HG03565 (cell line): ENCODE results near the gene PEF1.

Source experiments
- ATAC-seq: cut with Tn5 transposase; IDR thresholded peaks from one replicate; pipeline ENCODE4 v1.9.1; 2021; ENCODE audit warnings: mild to moderate bottlenecking, moderate library complexity; ENCODE audit not compliant: unreplicated experiment

PEF1 gene

DNA sequence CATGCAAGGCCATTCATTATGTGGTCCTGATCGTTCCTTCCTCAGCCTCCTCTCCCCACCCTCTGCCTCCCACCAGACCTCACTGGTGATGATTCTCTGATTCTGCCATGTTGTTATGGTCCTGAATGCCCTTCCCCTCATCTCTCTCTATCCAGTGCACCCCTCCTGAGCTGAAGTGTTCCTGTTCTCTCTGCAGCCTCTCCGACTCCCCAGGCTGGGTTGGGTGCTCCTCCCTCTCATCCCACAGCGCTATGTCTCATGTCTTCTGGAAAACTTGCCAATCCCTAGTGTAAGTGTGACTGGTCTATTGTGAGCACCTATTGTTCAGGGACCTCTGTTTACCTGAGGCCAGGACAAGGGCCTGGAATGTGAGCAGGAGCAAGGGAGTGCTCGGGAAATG, 11.1 kb upstream of the PEF1 start:
- no peak for ATAC-seq

DNA sequence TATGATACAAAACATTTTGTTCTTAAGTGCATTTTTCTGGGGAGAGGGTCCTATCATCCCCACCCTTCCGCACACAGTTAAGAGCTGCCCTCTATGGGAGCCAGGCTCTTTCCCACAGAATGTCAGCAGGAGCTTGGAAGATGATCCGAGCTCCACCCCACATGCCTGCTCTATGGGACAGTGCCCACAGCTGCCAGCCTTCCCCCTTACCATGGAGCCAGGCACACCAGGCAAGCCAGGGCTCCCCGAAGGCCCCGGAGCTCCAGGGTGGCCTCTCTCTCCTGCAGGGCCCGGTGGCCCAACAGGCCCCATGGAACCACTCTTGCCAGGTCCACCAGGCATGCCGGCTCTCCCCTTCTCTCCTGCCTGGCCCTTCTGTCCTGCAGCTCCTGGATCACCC, 10.4 kb upstream of the PEF1 start:
- ATAC-seq: no peak

DNA sequence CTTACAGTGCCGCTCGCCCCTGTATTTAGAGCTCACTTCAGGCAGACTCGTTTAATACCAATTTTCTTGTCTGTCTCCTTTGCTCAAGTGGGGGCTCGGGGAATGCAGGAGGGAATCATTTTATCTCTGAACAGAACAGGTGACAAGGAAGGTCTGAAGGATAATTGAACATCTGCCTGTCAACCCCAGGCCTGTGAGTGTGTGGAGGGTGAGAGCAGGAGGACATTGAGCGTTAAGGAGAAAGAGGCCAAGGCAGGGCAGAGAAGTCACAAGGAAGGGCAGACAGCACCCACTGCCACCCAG, 9.7 kb upstream of the PEF1 start:
- ATAC-seq: no peak

DNA sequence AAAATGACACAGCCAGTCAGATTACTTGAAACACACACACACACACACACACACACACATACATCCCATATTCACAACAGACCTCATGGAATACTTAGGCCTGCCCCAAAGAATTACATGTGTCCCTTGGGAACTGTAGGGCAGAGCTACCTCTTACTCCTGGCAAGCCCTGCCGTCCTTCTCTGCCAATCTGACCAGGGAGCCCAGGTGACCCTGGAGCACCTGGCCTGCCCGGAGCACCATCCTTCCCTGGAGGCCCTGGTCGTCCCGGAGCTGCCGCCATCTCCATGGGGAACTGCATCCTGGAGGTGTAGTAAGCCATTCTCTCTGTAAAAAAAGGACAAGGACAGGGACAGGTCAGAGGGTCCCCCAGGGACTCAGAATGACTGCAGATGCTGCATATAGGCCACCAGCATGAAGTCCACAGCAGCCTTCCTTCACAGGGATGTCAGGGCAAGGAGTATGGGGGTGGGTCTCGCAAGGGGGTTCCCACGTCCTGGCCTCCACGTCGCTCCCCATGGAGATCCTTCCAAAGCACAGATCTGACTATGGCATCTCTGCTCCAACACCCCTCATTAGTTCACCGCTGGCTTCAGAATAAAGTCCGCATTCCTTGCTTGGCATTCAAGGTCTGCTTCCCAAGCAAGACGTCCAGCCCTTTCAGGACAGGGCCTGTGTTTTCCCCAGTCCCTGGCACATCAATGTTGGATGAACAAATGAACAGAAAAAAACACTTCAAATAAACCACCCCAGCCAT, 9.2 kb upstream of the PEF1 start:
- ATAC-seq: no peak

DNA sequence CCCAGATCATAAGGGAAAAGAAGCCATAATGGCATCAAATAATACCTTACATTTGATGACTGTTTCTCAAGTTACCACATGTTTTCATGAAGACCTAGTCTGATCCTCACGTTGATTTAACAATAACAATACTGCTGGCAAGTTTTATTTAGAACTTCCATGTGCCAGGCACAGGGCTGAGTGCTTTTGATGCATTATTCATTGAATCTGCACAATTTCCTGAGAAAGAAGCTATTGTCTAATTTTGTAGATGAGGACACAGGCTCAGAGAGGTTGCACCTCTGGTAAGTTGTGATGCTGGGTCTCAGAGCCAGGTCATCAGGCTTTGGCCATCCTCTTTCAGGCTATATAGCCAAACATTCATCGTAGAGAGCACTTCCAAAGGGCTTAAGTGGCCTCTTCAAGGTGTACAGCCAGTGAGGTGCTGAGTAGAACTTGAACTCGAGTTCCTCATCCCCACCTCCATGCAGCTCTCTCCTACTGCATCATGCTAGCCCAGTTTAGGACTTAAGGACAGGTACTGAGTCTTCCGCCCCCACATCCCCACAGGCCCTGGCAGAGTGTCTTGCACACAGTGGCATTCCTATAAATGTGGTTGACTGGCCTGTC, 8.3 kb upstream of the PEF1 start:
- no peak for ATAC-seq

DNA sequence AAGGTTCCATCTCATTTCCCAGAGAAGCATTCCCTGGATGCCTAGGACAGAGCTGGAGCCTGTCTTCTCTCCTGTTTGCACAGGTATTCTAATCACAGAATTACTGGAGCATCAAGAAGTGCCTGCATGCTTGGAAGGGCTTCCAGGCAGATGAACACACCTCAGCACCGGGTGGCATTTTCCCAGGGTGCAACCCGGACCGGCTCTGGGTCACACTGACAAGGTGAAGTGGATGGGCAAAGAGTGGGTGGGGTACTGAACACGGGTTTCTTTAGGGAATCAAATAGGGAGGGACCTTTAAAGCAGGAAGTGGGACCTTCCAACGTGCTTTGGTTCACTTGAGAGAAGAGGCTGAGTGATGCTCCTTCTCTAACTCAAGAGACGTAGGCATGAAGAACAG, 7.1 kb upstream of the PEF1 start:
- ATAC-seq: no peak

DNA sequence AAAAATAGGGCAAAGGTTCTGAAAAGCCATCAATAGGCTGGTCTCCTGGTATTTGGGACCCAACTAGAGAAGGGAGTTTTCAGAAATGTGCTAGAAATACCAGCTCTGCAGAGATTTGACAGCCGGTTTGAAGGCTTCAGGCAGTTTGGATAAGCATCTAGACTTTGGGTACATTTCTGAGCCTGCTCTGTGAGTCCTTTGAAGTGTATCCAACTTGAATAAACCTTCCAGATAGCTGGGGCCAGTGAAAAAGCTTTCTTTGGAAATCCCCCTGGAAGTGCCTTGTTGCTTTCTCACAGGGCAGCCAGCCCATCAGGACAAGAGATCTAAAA, 6.4 kb upstream of the PEF1 start:
- no peak for ATAC-seq

DNA sequence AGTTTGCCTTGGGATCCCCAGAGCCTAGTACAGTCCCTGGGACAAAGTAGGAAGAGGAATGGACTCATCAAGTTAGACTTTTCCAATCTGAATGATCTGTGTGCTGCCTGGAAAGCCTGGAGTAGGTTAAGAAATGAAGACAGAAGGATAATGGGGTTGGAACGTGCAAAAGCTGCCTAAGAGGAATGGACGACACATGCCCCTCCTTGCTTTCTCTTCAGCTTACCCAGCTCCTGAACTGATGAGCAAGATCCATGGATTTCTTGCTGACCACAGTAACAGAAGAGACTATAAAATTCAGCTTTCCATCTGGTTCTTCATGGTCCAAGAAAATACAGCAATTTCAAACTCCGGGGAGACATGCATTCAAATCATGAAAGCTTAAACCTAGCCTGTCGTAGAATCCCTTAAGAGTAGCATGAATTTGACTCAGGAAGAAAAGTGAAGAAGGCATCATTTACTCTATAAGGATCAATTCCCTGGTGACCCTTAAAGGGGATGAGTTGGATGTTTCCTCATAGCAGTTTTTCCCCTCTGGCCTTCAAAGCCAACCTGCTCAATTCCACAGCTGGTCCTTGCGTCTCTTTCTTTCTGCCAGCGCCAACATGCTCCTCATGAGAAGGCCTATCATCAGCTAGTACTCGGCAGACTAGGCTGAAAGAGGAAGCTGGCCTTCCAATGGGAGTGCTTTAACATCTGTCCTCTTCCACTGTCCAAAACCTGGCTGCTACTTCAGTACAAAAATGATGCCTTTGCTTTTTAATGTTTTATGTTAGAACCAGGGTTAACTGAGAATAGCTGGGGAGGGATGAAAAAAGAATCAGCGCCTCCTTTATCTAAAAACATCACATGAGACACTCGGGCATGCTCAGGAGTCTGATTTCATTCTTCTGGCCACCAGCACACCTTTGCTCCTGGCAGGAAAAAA, 5.7 kb upstream of the PEF1 start:
- no peak for ATAC-seq

DNA sequence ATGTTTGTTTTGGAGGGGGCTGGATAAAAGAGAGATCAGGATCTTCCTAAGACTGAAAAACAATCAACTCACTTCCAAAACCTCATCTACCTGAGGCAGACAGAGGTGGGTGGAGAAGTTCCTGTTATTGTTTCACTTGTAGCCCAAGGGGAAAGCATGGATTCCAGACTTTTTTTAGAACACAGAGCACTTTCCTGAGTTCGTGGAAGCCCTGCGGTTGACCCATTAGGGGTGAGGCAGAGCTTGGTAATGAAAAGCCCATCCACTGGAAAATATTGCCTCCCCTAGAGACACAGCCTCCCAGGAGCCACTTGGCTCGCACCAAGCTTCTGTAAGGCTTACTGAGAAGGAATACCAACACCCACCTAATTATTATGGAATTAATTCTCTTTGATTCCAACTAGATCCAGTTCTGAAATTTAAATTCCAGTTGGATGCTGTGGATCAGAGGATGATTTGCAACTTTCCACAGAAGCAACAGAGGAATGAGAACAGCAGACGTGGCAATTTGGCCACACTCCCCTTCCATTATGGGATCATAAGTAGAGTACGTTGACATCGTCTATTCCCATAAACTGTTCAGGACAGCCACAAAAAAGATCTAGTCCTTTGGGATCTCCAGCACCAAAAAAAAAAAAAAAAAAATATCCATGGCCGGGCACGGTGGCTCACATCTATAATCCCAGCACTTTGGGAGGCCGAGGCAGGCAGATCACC, 4.1 kb upstream of the PEF1 start:
- ATAC-seq: no peak

DNA sequence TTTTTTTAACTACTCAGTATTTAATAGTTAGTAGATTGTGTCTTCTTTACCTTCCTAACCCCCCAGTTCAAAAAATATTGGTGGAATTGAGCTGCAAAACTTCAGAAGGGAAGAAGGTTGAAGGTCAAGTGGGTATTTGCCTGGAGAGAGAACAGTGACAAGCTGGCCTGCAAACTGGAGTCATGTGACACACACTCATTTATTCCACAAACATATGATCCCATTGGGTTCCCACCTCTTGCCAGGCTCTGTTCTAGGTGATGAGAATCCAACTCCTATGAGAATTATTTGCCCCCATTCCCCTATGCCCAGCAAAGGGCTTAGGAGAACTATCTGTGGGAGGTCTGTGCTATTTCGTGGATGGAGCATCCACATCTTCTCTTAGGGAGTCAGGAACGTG, 3.5 kb upstream of the PEF1 start:
- no peak for ATAC-seq

DNA sequence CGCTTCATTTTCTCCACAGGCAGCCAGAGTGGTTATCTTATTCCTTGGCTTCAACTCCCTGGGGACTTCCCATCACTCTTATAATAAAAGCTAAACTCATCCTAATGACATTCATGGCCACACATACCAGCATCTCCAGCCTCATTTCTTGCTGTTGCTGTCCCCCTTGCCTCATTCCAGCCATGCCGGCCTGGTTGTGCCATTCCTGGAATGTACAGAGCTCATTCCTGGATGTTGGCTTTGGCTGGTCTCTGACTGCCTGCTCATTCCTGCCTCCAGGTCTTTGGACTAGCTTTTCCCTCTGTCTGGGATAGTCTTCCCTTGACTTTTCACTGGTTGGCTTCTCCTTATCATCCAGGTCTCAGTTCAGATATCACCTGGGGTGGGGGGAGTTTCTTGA, 2.4 kb upstream of the PEF1 start:
- no peak for ATAC-seq

DNA sequence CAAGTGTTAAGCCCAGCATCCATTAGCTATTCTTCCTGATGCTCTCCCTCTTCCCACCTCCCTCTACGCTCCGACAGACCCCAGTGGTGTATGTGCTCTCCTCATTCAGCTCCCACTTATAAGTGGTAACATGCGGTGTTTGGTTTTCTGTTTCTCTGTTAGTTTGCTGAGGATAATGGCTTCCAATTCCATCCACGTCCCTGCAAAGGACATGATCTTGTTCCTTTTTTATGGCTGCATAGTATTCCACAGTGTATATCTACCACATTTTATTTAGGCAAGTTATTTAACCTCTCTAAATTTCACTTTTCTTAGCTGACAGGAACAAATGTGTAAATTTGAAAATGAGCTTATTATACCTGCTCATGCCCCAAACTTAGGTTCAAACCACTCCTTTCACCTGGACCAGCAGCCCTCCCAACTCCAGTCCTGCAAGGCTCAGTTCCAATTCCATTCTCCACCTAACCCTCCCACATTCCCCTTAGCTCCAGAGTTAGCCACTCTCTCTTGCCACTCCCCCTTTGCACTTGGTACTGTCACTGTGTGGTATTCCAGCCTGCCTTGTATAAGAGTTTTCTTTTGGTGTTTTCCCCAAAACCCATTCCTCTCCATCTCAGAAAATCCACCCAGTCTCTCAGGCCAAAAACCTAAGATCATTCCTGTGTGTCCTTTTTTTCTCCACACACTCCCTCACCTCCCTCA, 1.7 kb upstream of the PEF1 start:
- no peak for ATAC-seq

DNA sequence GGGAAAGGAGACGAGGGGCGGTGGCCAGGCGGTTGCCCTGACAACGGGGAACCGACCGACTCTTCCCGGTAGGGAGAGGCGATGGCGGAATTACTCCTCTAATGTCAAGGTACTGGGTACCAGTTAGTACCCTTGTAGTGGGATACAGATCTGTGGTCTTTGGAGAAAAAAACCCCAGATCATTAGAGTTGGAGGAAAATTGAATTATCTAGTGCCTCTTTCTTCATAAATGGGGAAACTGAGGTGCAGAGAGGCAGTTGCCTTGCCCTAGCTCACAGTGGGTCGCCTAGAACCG, 545 bp upstream of the PEF1 start:
- no peak for ATAC-seq

DNA sequence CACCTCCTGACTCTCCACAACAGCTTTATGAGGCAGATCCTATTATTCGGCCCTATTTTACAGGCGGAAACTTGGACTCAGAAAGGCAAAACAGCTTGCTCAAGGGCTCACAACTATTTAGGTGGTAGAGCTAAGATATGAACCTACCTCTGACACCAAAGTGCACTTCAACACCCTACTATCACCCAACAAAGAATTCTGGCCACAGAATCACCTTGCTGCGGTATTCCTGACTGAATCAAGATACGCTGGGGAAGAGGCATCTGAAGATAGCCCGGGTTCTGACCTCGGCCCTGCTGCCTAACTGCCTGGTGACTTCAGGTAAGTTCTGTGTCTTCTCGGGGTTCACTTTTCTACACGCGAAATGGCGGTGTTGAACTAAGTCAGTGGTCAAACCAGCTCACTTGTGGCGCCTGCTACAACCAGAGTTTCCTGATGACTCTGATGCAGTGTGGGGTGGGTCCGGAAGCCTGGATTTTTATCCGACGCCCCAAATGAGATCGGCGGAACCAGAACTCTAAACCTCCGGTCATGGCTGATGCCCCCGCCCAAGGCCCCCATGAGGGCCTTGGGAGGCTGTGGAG, 608 bp downstream of the PEF1 start:
- ATAC-seq: no peak

DNA sequence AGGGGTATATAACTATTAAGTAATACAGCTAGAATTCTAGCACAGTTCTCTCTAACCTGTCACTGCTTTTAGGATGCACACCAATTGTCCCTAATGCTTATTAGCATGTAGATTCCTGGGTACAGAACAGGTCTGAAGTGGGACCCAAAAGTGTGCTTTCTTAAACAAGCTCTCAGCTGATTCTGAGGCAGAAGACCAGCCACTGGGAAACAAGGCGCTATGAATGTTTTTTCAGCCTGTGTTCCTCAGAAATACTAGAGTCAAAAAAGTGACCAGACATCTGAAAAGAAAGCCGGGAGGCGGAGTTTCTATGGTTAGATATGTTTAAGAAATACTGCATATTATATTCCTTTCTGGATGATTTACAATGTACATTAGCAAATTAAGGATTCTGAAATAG, 1.8 kb downstream of the PEF1 start:
- no peak for ATAC-seq

DNA sequence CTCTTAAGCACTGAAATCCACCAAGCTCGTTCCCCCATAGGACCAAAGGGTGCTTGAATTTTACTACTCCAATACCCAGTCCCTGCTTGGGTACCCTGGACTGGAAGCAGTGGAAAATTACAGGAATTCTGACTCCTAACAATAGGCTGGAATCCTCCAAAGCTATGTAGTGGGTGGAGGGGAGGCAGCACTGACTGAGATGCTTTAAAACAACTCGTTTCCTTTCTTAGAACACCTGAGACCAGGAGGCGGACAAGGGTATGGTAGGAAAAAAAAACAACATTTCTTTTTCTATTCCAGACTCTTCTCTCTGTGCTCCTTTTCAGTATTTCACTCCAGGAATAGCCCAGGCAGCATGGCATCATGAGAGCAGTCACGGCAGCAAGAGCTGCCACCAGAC, 2.3 kb downstream of the PEF1 start:
- ATAC-seq: no peak

DNA sequence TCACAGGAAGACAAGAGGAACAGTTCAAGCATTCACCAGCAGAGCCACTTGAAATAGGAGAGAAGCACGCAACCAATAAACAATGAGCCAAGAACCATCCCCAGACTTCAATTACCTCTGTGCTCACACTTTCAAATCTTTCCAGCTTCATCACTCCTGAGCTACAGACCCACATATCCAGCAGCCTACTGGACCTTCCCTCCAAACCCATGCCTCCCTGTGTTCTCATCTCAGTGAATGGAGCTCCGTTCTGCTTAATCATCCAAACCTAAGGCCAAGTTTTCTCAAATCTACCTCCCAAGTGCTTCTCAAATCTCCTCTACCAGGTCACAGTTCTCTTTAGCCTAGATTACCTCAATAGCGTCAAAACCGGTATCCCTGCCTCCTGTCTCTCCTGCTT, 3.7 kb downstream of the PEF1 start:
- no peak for ATAC-seq

DNA sequence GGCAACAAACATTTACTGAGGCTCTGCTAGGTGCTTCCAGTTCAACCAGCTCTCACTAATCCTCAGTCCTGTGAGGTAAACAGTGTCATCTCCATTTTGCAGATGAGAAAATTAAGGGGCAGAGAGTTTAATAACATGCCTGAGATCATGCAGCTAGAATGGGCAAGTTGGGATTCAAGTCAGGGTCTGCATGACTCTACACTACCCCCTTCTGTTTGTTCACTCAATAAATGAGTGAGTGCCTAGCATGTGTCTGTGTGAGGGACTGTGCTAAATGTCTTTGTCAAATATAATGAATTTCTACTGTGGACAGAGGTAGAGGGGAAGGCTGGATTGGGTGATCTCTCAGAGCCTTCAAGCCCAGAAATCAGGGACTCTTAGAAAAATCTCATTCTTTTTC, 4.5 kb downstream of the PEF1 start:
- no peak for ATAC-seq

DNA sequence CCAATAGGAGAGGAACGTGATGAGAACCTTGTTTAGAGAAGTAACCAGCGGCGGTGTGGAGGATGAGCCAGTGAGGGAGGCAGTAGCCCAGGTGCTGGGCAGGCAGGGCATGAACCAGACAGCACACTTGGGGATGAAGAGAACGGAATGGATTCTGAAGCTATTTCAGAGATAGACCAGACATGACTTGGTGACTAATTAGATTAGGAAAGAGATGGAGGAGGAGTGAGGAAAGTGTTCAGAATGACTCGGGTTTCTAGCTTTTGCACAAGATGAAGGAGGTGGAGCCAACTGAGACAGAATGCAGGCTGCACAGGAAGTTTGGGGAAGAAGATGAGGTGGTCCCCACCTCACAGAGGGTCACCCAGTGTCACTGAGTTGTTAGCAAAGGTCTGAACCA, 5.1 kb downstream of the PEF1 start:
- ATAC-seq: no peak

DNA sequence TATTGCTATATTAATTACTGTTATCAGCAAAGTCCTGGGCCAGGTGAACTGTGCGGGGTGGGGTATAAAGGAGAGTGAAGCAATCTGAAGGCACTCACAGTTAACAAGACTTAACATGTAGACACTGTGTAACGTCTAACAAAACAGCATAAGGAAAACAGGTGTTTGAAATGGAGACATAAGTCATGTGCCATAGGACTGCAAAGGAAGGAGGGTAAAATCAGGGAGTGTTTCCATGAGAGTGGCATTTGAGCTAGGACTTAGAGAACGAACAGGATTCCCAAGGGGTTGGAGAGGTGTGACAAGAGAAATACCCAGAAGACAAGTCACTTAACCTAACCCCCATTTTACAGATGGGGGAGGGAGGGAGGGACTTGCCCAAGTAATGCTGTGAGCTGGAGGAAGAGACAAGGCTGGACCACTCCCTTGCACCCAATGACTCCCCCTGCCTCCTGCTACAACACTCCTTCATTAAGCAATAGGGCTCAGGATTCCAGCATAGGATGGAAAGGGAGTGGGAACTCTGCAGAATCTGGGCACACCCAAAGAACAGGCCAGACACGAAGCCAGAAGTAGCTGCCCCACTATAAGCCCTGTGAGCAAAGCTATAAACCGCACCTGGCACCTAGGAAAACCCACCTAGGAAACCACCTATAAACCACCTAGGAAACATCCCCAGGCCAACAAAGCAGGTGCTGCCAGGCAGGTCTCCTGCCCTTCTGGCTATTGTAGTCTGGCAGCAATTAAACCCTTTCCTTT, 6.6 kb downstream of the PEF1 start:
- ATAC-seq: no peak
